Duodenal mucosa (tissue), 2 donors: ENCODE results near the gene GRAMD1B.
"Not testable (repeated sequence)": the region's sequence is repeated elsewhere in the genome, so short reads cannot be mapped to it uniquely, and the experiment has no call there.

Experiments used
- H3K27ac ChIP-seq: one replicate; pipeline ENCODE4 v1.7.0; 2013; ENCODE audit warnings: low read depth, low read length
- H3K27me3 ChIP-seq, 2 donors: one replicate each; pipeline ENCODE4 v1.7.0; 2013; ENCODE audit warnings: low read length in 2 of 2, control low read depth in 1 of 2; ENCODE audit not compliant: insufficient read depth in 2 of 2, control insufficient read depth in 1 of 2
- H3K36me3 ChIP-seq, 2 donors: one replicate each; pipeline ENCODE4 v1.7.0; 2013; ENCODE audit warnings: low read length in 2 of 2, control low read depth in 1 of 2; ENCODE audit not compliant: insufficient read depth in 2 of 2, control insufficient read depth in 1 of 2
- H3K4me1 ChIP-seq, 2 donors: one replicate each; pipeline ENCODE4 v1.7.0; 2013; ENCODE audit warnings: low read length in 2 of 2, control low read depth in 1 of 2; ENCODE audit not compliant: insufficient read depth in 2 of 2, control insufficient read depth in 1 of 2
- H3K4me3 ChIP-seq, 2 donors: one replicate each; pipeline ENCODE4 v1.7.0; 2013; ENCODE audit warnings: low read length in 2 of 2, low read depth in 1 of 2
- H3K9ac ChIP-seq, 2 donors: one replicate each; pipeline ENCODE4 v1.7.0; 2013; ENCODE audit warnings: low read length in 2 of 2, low read depth in 1 of 2
- H3K9me3 ChIP-seq, 2 donors: one replicate each; pipeline ENCODE4 v1.7.0; 2013; ENCODE audit warnings: low read length in 2 of 2, control low read depth in 1 of 2; ENCODE audit not compliant: control insufficient read depth in 1 of 2

The GRAMD1B gene

GRCh38 chr11:123443851-123444623 is 14.0 kb downstream of the GRAMD1B start:
- no peaks in the 10 kb centered on the region for H3K27me3 ChIP-seq
- no peak overlapping the region for H3K9ac ChIP-seq
- H3K4me3 ChIP-seq = no peak overlapping the region
- H3K9me3 ChIP-seq = no peaks in the 10 kb centered on the region
- H3K36me3 ChIP-seq = peaks cover 0 to 3% of the 10 kb centered on the region in 2 donors
- no peak overlapping the region for H3K27ac ChIP-seq
- H3K4me1 ChIP-seq = peaks cover 0 to 6% of the 10 kb centered on the region in 2 donors

GRCh38 chr11:123448823-123449222 is 18.8 kb downstream of the GRAMD1B start:
- H3K9ac ChIP-seq = no peak overlapping the region
- H3K4me1 ChIP-seq = peaks cover under 1 to 15% of the 10 kb centered on the region in 2 donors
- H3K27me3 ChIP-seq = no peaks in the 10 kb centered on the region
- peaks cover 0 to 3% of the 10 kb centered on the region in 2 donors for H3K36me3 ChIP-seq
- no peaks in the 10 kb centered on the region for H3K9me3 ChIP-seq
- H3K27ac ChIP-seq = no peak overlapping the region
- no peak overlapping the region for H3K4me3 ChIP-seq

- H3K27ac ChIP-seq = no peak overlapping the region
- H3K4me3 ChIP-seq = no peak overlapping the region
- H3K4me1 ChIP-seq = peaks cover 7 to 20% of the 10 kb centered on the region in 2 donors
- H3K36me3 ChIP-seq = peaks cover 0 to 3% of the 10 kb centered on the region in 2 donors
- no peaks in the 10 kb centered on the region for H3K27me3 ChIP-seq
- H3K9ac ChIP-seq = no peak overlapping the region
- H3K9me3 ChIP-seq = no peaks in the 10 kb centered on the region
Measured at GRCh38 chr11:123449436-123449835, 19.4 kb downstream of the GRAMD1B start.

- H3K27ac ChIP-seq = no peak overlapping the region
Measured at GRCh38 chr11:123450623-123451022, 20.6 kb downstream of the GRAMD1B start.

DNA sequence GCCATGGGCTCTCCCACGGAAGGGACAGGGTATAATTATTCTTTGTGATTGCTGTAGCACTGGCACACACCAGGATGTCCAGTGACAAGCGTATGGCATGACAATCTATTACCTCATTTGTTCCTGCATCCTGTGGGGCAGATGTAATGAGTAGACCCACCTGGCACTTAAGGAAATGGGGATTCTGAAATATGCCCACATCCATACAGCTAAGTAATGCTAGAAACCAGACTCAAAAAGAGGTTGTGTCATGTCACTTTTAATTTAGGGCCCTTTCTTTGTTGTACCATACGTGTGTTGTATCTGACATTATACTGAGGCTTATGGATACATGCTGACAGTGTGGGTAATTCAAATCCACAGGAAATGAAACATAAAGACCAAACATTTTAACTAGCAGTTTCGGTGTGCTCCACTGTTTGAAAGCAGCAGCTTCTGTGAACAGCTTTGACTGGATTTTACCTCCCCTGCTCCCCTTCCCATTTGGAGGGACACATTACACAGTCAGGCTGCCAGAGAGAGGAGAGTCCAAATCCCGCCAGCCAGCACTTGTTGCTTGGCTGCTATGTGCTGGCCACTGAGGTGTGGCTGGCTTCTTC is 21.2 kb downstream of the GRAMD1B start:
- H3K9me3 ChIP-seq = no peaks in the 10 kb centered on the region
- H3K4me1 ChIP-seq = peaks cover 8 to 20% of the 10 kb centered on the region in 2 donors
- H3K27ac ChIP-seq = no peak overlapping the region
- no peak overlapping the region for H3K9ac ChIP-seq
- H3K36me3 ChIP-seq = peaks cover 0 to 3% of the 10 kb centered on the region in 2 donors
- H3K4me3 ChIP-seq = no peak overlapping the region
- no peaks in the 10 kb centered on the region for H3K27me3 ChIP-seq

More at GRCh38 chr11:123450623-123451022, 20.6 kb downstream of the GRAMD1B start:
- H3K4me3 ChIP-seq = no peak overlapping the region
- H3K27me3 ChIP-seq = no peaks in the 10 kb centered on the region
- peaks cover 0 to 3% of the 10 kb centered on the region in 2 donors for H3K36me3 ChIP-seq
- H3K9ac ChIP-seq = no peak overlapping the region
- H3K9me3 ChIP-seq = no peaks in the 10 kb centered on the region
- peaks cover 8 to 20% of the 10 kb centered on the region in 2 donors for H3K4me1 ChIP-seq

DNA sequence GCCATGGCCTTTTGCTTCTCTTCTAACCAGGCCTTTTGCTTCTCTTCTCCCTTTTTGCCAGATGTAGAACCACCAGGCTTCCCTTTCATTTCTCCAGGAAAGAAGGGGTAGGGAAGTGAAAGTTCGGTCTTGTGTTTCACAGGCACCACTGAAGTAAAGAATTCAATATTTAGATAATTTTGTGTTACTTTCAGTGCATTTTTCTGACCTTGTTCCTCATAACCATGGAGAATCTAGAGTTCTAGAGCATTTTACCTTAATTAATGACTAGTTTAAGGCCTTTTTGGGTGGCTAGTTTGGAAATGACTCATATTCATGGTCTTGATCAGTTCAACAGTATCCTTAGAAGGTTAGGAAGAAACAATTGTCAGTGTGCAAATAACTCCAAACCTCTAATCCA is 22.7 kb downstream of the GRAMD1B start:
- Histone ChIP-seq H3K9me3 (no peaks in the 10 kb centered on the region), H3K27ac (no peak overlapping the region), H3K4me1 (peaks cover 11 to 20% of the 10 kb centered on the region in 2 donors), H3K36me3 (no peaks in the 10 kb centered on the region), H3K4me3 (no peak overlapping the region), H3K9ac (no peak overlapping the region), H3K27me3 (no peaks in the 10 kb centered on the region)

- Histone ChIP-seq H3K4me1 (peaks cover 14 to 20% of the 10 kb centered on the region in 2 donors), H3K27ac (no peak overlapping the region), H3K9ac (no peak overlapping the region), H3K36me3 (no peaks in the 10 kb centered on the region), H3K27me3 (no peaks in the 10 kb centered on the region), H3K9me3 (no peaks in the 10 kb centered on the region), H3K4me3 (no peak overlapping the region)
Measured at GRCh38 chr11:123454060-123454651, 24.1 kb downstream of the GRAMD1B start.

GRCh38 chr11:123454796-123455195 is 24.7 kb downstream of the GRAMD1B start:
- Histone ChIP-seq H3K27ac (no peak overlapping the region), H3K9me3 (no peaks in the 10 kb centered on the region), H3K4me3 (no peak overlapping the region), H3K36me3 (no peaks in the 10 kb centered on the region), H3K9ac (no peak overlapping the region), H3K27me3 (no peaks in the 10 kb centered on the region), H3K4me1 (peaks cover 14 to 20% of the 10 kb centered on the region in 2 donors)

- H3K4me1 ChIP-seq = peaks cover 9 to 14% of the 10 kb centered on the region in 2 donors
- H3K27me3 ChIP-seq, H3K4me3 ChIP-seq, H3K27ac ChIP-seq, H3K9me3 ChIP-seq, H3K36me3 ChIP-seq, H3K9ac ChIP-seq: not testable (repeated sequence)
Measured at GRCh38 chr11:123456448-123456847, 26.4 kb downstream of the GRAMD1B start.

- H3K27ac ChIP-seq = no peak overlapping the region
- H3K27me3 ChIP-seq = no peaks in the 10 kb centered on the region
- no peak overlapping the region for H3K4me3 ChIP-seq
- peaks cover 8 to 14% of the 10 kb centered on the region in 2 donors for H3K4me1 ChIP-seq
- H3K9ac ChIP-seq = no peak overlapping the region
- H3K9me3 ChIP-seq = no peaks in the 10 kb centered on the region
- H3K36me3 ChIP-seq = no peaks in the 10 kb centered on the region
Measured at GRCh38 chr11:123457187-123457770, 27.2 kb downstream of the GRAMD1B start.
